Right lobe of liver (tissue), 4 donors: ENCODE data around the gene PLOD3.

Experiments used
- POLR2A ChIP-seq: fragments of 450-650 bp; IDR thresholded peaks from one replicate; pipeline ENCODE4 v1.6.1; 2017; ENCODE audit warnings: antibody characterized with exemption, mild to moderate bottlenecking
- TF ChIP-seq, protein P1 (sequence below), 4 donors: fragments of 200-600 bp in 3 of 4; fragments of 450-650 bp in 1 of 4; IDR thresholded peaks; one replicate each; pipeline versions ENCODE4 v1.5.1 to v1.8.0; 2016 to 2022; ENCODE audit warnings: antibody characterized with exemption in 4 of 4, mild to moderate bottlenecking in 2 of 4
- donor health status: DM: no; HTN: no; CAD: no.
- donor health status: DM: no; HTN: no; CAD: no.
- donor health status: DM: no; HTN: yes; CAD: no.

DNA sequence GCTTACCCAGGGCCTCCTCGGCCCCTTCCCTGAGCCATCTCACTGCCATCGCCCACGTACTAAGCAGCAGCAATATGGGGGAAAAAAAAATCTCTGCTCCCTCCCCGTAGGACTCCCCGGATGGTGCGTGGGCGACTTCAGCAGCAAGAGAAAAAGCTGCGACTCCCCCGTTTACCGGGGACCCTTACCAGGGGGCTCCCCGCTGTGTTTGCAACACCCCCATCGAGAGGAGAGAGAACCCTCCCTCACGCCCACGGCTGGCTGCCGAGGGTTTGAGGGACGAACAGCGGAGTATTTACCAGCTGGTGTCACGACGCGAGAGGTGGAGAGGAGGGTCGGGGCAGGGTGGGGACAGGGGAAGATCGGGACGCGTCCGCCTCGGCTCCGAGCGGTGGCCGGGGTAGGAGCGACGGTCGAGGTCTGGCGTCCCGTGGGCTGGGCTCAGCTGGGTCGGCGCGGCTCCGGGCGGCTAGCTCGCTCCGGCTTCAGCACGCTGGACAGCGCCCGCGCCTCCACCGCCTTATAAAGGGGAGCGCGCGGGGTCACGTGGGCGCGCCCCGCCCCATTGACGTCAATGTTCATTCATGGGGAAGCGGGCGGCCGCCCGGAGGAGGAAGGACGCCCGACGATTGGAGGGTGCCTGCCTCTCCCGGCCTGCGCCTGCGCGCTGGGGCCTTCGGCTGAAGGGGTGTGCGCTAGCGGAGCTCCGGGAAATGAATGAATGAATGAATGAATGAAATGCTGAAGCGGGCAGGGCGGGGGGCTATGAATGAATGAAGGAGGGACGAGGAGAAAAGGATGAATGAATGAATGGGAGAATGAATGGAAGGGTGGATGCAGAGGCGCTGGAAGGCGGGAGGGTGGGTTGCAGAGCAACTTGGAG, 52.1 kb downstream of the PLOD3 start, which contains the start of gene VGF:
- no peak for TF ChIP-seq POLR2A
- TF ChIP-seq, protein P1, sequence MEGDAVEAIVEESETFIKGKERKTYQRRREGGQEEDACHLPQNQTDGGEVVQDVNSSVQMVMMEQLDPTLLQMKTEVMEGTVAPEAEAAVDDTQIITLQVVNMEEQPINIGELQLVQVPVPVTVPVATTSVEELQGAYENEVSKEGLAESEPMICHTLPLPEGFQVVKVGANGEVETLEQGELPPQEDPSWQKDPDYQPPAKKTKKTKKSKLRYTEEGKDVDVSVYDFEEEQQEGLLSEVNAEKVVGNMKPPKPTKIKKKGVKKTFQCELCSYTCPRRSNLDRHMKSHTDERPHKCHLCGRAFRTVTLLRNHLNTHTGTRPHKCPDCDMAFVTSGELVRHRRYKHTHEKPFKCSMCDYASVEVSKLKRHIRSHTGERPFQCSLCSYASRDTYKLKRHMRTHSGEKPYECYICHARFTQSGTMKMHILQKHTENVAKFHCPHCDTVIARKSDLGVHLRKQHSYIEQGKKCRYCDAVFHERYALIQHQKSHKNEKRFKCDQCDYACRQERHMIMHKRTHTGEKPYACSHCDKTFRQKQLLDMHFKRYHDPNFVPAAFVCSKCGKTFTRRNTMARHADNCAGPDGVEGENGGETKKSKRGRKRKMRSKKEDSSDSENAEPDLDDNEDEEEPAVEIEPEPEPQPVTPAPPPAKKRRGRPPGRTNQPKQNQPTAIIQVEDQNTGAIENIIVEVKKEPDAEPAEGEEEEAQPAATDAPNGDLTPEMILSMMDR (IDR thresholded peaks at IDR 0.05), result no peak
